Loucy (cell line): ENCODE measurements around the gene BRICD5.

Experiments used
- EZH2phosphoT487 ChIP-seq: fragments of 200-600 bp; IDR thresholded peaks from 2 replicates; pipeline ENCODE4 v1.6.1; 2018; ENCODE audit warnings: antibody characterized with exemption, mild to moderate bottlenecking, moderate library complexity, borderline replicate concordance
- TF ChIP-seq, protein P1 (sequence below): fragments of 200-600 bp; sonication (generic); conservative IDR thresholded peaks from 2 replicates; pipeline ENCODE4 v1.5.1; 2014; ENCODE audit warnings: mild to moderate bottlenecking, antibody characterized with exemption, low read length

- TF ChIP-seq, protein P1, sequence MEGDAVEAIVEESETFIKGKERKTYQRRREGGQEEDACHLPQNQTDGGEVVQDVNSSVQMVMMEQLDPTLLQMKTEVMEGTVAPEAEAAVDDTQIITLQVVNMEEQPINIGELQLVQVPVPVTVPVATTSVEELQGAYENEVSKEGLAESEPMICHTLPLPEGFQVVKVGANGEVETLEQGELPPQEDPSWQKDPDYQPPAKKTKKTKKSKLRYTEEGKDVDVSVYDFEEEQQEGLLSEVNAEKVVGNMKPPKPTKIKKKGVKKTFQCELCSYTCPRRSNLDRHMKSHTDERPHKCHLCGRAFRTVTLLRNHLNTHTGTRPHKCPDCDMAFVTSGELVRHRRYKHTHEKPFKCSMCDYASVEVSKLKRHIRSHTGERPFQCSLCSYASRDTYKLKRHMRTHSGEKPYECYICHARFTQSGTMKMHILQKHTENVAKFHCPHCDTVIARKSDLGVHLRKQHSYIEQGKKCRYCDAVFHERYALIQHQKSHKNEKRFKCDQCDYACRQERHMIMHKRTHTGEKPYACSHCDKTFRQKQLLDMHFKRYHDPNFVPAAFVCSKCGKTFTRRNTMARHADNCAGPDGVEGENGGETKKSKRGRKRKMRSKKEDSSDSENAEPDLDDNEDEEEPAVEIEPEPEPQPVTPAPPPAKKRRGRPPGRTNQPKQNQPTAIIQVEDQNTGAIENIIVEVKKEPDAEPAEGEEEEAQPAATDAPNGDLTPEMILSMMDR, result no peak
- no peak for TF ChIP-seq EZH2phosphoT487
Observed at GRCh38 chr16:2223221-2223941, 12.7 kb upstream of the BRICD5 start, which contains the start of gene E4F1.
